Chondrocyte (in vitro differentiated cells): ENCODE data around the gene FAM120B. TPM values are rescaled to one million over a fixed set of nuclear protein-coding genes. Genes with fewer than 3 reads are reported as not detected.

Source experiments
- DNase-seq: peaks from one replicate; pipeline ENCODE4 v3.0.0; 2021; ENCODE audit warnings: mixed read lengths, low spot score
- H3K27ac Mint-ChIP-seq: one replicate; pipeline ENCODE4 v1.8.0; 2021; ENCODE audit warnings: mild to moderate bottlenecking, moderate library complexity, mixed read lengths; ENCODE audit not compliant: unreplicated experiment
- H3K27me3 Mint-ChIP-seq: 2 replicates; pipeline ENCODE4 v1.8.0; 2021; ENCODE audit warnings: low read depth, mixed read lengths
- H3K36me3 Mint-ChIP-seq: 2 replicates; pipeline ENCODE4 v1.8.0; 2021; ENCODE audit warnings: low read depth, mixed read lengths
- H3K4me1 Mint-ChIP-seq: 2 replicates; pipeline ENCODE4 v1.8.0; 2021; ENCODE audit warnings: low read depth, mild to moderate bottlenecking, mixed read lengths
- H3K4me3 Mint-ChIP-seq: one replicate; pipeline ENCODE4 v1.8.0; 2021; ENCODE audit warnings: mild to moderate bottlenecking, moderate library complexity, mixed read lengths; ENCODE audit not compliant: unreplicated experiment
- H3K9me3 Mint-ChIP-seq: 2 replicates; pipeline ENCODE4 v1.8.0; 2021; ENCODE audit warnings: low read depth, mixed read lengths
- total RNA-seq: library from RNA; stranded (reverse); gene quantifications from 3 replicates; pipeline ENCODE4 v1.2.1, GENCODE V29; 2021
- TF ChIP-seq, protein P1 (sequence below): fragments of 200-600 bp; sonication (generic); IDR thresholded peaks from 2 replicates; pipeline ENCODE4 v1.5.0; 2021; ENCODE audit warnings: antibody characterized with exemption, mild to moderate bottlenecking, moderate library complexity

Gene FAM120B
- total RNA-seq, 1 donor from 2014 or later = 26.8 TPM

- Mint-ChIP-seq H3K36me3 (peaks cover 4% of the 10 kb centered on the region), H3K4me1 (no peaks in the 10 kb centered on the region), H3K9me3 (no peaks in the 10 kb centered on the region), H3K27ac (no peak overlapping the region), H3K4me3 (no peak overlapping the region), H3K27me3 (no peaks in the 10 kb centered on the region)
- no peak for DNase-seq
- TF ChIP-seq, protein P1, sequence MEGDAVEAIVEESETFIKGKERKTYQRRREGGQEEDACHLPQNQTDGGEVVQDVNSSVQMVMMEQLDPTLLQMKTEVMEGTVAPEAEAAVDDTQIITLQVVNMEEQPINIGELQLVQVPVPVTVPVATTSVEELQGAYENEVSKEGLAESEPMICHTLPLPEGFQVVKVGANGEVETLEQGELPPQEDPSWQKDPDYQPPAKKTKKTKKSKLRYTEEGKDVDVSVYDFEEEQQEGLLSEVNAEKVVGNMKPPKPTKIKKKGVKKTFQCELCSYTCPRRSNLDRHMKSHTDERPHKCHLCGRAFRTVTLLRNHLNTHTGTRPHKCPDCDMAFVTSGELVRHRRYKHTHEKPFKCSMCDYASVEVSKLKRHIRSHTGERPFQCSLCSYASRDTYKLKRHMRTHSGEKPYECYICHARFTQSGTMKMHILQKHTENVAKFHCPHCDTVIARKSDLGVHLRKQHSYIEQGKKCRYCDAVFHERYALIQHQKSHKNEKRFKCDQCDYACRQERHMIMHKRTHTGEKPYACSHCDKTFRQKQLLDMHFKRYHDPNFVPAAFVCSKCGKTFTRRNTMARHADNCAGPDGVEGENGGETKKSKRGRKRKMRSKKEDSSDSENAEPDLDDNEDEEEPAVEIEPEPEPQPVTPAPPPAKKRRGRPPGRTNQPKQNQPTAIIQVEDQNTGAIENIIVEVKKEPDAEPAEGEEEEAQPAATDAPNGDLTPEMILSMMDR = no peak
These were observed 75.0 kb downstream of the FAM120B start for GRCh38 chr6:170381562-170381961.

- Mint-ChIP-seq H3K36me3 (peaks cover 4% of the 10 kb centered on the region), H3K9me3 (no peaks in the 10 kb centered on the region), H3K4me1 (peaks cover 7% of the 10 kb centered on the region), H3K27me3 (no peaks in the 10 kb centered on the region), H3K27ac (no peak overlapping the region), H3K4me3 (no peak overlapping the region)
- no peak for DNase-seq
- TF ChIP-seq, protein P1 = no peak
These were observed 77.0 kb downstream of the FAM120B start for GRCh38 chr6:170383466-170384035.

- H3K27me3 Mint-ChIP-seq = no peaks in the 10 kb centered on the region
- no peaks in the 10 kb centered on the region for H3K9me3 Mint-ChIP-seq
- TF ChIP-seq, protein P1 = no peak
- DNase-seq = no peak
- peaks cover 2% of the 10 kb centered on the region for H3K36me3 Mint-ChIP-seq
- no peak overlapping the region for H3K4me3 Mint-ChIP-seq
- H3K27ac Mint-ChIP-seq = no peak overlapping the region
- peaks cover 25% of the 10 kb centered on the region for H3K4me1 Mint-ChIP-seq
These were observed 78.9 kb downstream of the FAM120B start for GRCh38 chr6:170385506-170385905.

DNA sequence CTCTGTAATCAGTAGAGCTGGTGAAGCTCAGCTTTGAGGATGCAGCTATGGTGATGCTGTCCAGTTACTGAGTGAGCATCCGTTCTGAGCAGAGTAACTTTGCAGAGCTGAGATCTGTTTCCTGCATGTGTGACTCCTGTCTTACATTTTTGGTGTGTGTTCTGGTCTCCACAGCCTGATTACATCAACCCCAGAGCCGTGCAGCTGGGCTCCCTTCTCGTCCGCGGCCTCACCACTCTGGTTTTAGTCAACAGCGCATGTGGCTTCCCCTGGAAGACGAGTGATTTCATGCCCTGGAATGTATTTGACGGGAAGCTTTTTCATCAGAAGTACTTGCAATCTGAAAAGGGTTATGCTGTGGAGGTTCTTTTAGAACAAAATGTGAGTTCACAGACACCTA lies 81.6 kb downstream of the FAM120B start:
- TF ChIP-seq, protein P1 = no peak
- Mint-ChIP-seq H3K9me3 (no peaks in the 10 kb centered on the region), H3K4me3 (no peak overlapping the region), H3K36me3 (peaks cover 11% of the 10 kb centered on the region), H3K4me1 (peaks cover 30% of the 10 kb centered on the region), H3K27ac (peak overlapping the region; percentile 28), H3K27me3 (no peaks in the 10 kb centered on the region)
- no peak for DNase-seq

- Mint-ChIP-seq H3K27me3 (no peaks in the 10 kb centered on the region), H3K36me3 (peaks cover 31% of the 10 kb centered on the region), H3K27ac (no peak overlapping the region), H3K4me1 (peaks cover 26% of the 10 kb centered on the region), H3K9me3 (no peaks in the 10 kb centered on the region), H3K4me3 (no peak overlapping the region)
- TF ChIP-seq, protein P1 = no peak
- DNase-seq = no peak
These were observed 86.5 kb downstream of the FAM120B start for GRCh38 chr6:170393033-170393432.
